NK-92 treated with Interleukin-12 subunit alpha and Interleukin-12 subunit beta, amount 100 ng/mL, for 24 hours (cell line): ENCODE results near the gene MACROD2.
"Not testable (repeated sequence)": the region's sequence is repeated elsewhere in the genome, so short reads cannot be mapped to it uniquely, and the experiment has no call there.

Experiments used
- DNase-seq: peaks from one replicate; lab custom pipeline; 2025; lab: John Stamatoyannopoulos, UW

MACROD2 gene

DNA sequence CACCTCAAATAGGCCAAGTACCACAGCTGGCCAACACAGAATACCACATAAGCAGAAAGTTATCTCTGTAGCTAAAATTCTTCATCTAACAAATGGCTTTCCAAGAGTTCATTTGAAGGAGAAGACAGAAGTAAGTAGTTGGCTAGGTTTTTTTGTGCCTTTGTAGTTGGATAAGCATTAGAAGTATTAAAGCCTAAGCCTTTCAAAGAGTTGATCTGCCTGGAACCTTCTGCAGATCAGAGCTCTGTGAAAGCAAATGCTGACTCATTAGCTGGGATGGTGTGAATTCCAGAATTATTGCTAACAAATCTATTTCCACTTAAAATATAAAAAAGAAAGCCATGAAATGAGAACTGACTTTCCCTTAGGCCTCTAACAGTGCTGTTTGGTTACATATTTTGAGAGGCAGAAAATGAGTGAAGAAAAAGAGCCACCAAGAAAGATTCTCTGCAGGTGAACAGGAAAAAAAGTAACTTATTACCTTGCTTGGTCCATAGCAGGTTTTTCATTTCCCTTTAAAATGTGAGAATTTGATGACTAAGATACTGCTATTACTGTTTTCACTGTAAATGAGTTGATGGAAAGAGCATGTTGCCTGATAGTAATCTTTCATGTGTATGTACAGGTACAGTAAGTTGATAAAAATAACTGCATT, 1105.3 kb downstream of the MACROD2 start:
- DNase-seq = no peak

DNA sequence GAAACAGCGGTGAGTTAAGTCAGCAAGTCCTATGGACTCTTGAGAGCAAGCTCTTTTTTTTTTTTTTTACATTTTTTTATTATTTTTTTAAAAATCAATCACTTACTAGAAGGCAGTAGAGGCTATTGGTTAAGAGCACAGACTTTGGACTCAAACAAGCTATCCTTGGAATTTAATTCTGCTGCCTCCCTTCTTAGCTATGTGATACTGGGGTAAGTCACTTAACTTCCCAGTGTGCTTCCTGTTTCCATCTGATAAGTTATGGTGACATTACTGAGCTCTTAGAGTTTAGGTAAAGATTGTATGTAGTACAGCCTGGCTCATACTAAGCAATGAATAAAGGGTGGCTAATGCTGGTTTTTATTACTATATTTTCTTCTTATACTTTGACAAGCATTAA, 1112.6 kb downstream of the MACROD2 start:
- no peak for DNase-seq

DNA sequence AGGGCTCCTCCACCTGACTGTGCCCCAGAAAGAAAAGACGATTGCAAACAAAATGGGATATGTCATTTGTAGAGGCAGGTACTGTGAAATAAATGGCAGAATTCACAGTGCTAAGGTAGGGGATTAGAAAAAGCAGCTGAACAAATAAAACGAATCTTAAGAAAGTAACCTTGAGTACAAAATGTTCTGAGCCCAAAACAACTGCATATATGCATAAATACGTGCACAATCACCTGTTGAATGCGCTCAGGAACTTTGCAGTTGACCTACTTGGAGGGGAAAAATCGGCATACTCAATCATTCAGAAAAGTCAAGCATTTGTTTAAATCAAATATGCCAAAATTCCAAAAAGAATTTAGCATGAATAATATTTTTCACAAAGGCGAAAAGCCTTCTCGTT, 1114.2 kb downstream of the MACROD2 start:
- no peak for DNase-seq

DNA sequence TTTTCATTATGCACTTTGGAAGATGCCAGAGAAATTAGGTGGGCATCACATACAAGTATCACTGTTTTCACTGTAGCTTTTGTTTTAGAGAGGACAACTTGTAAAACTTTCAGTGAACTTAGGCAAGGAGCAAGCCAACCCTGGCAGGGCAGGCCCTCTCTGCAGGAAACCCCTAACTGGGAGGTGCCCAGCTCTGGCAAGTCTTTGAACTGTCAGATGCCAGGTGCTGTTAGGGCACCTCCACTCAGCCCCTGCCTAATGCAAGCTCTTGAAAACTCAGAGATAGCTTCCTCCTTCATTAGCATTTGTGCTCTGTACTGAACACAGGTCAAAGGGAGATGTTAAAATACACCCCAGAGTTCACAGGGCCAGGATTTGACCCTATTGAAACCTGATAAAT, 1116.3 kb downstream of the MACROD2 start:
- no peak for DNase-seq

DNA sequence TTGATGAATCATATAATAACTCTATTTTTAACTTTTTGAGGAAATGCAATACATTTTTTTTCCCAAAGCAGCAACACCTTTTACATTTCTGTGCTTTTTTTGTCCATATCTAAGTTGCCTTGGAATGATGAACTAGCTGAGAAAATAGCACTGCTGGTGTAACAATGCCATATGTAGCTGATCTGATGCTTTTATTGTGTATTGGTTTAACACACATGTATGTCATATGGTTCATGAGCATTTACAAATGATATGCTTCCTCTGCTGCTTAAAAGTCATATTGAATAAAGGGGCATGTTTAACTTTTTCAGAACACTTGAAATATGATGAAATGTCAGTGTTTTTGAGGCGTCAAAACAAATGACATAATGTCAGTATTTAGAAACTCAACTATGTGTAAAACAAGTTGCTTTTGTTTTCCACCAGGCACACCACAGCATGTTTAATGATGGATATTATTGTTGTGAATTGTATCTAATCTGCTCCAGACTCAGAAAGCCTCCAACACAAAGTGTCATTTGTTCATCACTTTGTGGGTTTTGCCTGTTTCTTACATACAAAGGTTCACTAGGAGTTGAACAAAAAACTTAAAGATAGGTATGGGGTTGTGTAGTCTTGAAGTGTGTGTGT, 1117.9 kb downstream of the MACROD2 start:
- DNase-seq = no peak

DNA sequence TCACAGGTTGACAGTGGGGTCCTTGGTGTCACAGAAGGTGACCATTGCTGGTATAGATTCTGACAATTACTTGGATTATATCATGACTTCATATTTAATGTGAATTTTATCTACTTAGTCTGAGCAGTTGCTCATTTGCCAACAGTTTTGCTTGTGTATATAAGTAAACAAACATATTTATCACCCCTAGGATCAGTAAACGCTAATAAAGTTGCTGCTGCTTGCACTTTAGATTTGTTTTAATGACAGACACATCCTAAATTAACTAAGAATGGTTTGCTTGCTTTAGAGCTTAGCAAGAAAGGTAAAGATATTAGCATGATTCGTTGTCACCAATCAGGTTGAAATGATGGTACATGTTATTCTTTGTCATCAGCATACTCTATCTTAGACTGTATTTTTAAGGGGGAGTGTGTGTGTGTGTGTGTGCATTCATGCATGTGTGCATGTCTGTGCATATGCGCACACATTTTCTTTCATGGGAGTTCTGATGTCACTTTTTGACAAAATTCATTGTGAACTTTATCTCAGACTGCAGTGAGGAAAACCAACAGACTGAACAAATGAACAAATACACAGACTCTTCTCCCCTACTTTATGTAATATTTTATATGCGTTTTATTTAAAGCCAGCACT, 1124.7 kb downstream of the MACROD2 start:
- DNase-seq = no peak

DNA sequence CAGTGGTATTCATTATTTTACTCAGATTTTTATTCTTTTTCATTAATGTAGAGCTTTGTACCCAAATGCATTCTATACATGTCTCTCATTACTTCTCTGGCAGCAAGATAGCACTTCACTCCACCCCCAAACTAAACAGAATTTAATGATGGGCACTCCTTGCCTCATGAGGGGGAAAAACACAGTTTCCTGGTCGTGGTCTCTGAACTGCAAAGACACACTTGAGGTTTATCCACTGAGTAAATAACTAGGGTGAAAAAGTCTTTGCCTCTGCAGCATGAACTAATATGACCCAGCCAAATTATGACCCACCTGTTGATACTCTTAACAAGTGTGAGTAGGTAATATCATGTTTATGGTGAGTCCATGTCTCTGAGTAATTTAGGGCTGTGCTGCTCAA, 1127.3 kb downstream of the MACROD2 start:
- no peak for DNase-seq

DNA sequence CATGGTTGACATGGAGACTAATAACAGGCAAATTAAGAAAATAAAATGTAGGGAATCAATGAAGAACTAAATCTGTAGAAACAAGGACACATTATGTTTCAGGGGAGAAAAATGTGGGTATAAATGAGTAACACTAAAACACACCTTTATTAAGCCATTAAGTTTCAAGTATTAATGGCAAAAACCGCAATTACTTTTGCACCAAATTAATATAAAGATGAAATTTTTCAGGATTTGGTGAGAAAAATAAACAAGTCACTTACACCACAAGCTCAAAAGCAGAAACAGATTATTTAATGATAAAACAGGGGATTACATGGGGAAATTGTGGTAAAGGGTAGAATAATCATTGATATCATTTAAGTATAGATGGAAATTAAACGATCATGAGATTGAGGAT, 1135.9 kb downstream of the MACROD2 start:
- DNase-seq = no peak

DNA sequence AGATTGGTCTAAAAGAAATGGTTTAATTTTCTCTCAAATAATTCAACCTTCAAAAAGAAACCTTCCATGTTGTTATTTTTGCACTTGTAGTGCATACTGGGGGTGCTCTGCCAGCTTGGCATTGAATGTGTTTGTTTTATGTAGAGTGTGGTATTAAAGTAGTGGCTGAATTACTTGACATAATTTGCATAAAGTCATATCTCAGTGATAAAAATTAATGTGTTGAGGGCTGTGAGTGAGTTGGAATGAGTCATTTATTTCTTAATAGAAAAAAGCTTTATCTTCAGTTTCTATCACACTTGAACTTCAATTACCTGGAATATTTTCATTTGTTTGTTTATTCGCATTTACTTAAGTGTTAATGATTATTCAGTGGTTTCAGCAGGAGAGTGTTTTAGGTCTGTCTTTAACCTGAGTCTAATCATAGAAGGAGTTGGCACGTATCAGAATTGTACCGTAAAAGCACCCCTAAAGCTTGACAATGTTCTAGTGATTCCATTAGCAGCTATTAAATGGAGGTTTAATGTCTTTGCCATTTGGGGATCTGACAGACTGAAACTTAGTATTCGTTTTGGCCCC, 1143.3 kb downstream of the MACROD2 start:
- no peak for DNase-seq

DNA sequence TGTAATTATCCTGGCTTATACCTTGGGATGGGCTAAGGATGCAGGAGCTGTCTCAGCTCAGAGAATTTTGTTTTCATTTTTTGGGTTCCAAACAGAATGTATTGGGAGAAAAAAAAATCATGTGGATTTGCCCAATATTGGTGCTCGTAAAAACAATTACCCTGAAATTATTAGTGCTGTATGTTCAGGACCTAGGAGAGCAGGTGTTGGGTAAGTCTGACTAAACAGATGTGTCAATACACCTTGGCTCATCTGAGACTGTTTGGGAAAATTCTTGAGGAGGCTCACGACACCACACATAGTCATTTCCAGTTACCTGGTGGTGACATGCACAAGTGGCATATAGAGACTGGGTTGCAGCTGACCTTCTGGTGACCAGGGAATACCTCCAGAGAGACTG, 1144.2 kb downstream of the MACROD2 start:
- no peak for DNase-seq

DNA sequence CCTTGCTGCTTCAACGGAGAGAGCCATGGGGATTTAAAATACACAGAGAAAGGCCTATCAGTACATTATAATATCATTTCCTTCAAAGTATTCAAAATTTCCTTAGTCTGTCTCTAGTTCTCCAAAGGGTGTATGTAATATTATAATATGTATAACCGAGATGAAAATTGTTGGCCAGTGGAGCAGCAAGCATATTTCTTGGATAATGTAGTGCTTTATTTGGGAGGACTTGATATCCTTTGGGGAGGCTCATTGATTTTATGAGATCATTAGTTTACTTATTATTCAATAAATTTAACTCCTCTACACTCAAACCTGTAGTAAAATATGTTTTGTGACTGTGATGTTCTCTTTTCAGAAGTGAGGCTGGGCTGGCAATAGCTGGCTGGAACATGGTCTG, 1145.0 kb downstream of the MACROD2 start:
- no peak for DNase-seq

DNA sequence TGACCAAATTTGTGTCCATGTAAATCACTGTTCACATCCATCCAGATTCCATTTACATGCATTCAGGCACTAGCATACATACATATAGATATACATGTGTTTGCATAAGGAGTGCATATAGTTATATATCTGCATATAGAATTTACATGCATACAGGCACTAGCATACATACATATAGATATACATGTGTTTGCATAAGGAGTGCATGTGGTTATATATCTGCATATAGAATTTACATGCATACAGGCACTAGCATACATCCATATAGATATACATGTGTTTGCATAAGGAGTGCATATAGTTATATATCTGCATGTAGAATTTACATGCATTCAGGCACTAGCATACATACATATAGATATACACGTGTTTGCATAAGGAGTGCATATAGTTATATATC, 1145.6 kb downstream of the MACROD2 start:
- not testable (repeated sequence) for DNase-seq

DNA sequence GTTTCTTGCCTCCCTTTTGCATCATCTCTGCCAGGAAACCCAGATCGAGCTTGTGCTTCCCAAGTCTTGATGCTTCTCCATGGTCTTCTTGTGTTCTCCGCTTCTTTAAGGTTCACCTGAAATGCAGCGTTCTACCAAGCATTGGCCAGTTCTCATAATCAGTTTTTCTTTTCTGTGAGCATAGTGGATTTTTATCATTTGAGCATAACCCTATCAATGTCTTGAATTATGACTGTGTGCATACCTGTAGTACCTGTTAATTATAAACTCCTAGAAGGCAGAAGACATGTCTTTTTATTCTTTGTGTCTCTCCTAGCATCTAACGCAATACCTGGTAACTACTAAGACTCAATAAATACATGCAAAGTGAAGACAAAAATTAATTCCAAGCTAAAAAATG, 1146.5 kb downstream of the MACROD2 start:
- DNase-seq = no peak

DNA sequence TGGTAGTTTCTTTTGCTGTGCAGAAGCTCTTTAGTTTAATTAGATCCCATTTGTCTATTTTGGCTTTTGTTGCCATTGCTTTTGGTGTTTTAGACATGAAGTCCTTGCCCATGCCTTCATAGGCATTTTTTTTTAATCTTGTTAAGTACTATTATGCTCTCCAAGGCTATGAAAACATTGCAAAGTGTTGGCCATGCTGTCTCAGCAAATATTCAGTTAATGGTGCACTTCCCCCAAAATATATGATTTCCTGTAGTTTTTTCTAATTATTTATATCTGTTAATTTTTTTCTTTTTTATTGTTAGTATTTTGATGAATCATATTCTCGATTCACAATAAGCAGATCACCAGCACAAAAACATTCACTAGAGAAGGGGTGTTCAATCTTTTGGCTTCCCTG, 1148.2 kb downstream of the MACROD2 start:
- DNase-seq = no peak

DNA sequence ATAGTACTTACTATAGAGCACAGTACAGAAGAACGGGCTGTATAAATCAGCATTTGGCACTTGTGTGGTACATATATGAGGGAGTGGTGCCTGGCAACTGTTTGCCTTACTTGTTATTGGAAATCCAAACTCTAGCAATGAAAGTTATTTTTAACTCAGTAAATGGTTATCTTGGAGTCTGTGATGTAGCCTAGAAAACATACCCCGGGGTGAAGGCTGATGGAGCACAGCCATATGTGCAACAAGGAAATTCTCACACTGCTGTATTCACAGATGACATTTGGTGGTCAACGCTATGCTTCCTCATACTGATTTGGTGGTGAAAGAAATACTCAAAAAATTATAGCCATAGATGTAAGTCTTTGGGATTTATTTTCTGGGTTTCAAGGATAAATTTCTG, 1149.6 kb downstream of the MACROD2 start:
- DNase-seq = no peak

DNA sequence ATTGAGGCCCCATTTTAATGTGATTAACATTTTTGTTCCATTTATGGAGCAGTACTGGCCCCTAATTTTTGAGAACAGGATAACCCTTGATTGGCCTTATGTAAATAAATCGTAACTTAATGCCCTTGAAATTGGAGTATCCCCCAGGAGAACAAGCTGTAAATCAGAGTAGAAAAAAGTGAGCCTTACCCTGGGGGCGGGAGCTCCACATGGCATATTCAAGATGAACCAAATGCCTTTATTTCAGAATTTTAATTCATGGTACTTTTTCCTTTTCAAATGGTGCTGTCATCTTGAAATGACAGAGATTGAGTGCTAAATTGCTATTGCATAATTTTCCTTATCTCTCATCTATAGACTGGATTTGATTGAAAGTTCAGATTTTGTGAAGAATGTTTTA, 1151.6 kb downstream of the MACROD2 start:
- DNase-seq = no peak

DNA sequence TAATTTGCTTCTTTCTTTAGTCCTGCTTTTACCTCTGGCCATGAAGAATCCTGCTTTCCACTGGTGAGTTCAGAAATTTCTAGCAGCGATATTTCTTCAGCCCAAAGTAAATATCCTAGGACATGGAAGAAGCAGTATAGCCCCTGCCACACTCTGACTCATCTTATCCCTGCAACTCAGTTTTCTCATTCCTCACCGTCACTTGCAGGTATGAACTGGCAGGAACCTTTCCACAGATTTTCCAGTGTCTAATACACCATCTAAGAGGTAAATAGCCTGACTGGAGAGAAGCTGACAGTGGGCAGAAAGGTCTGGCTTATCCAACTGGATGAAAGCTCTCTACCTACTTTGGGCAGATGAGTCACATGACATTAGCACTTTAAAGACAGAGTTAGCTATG, 1158.8 kb downstream of the MACROD2 start:
- DNase-seq = no peak

DNA sequence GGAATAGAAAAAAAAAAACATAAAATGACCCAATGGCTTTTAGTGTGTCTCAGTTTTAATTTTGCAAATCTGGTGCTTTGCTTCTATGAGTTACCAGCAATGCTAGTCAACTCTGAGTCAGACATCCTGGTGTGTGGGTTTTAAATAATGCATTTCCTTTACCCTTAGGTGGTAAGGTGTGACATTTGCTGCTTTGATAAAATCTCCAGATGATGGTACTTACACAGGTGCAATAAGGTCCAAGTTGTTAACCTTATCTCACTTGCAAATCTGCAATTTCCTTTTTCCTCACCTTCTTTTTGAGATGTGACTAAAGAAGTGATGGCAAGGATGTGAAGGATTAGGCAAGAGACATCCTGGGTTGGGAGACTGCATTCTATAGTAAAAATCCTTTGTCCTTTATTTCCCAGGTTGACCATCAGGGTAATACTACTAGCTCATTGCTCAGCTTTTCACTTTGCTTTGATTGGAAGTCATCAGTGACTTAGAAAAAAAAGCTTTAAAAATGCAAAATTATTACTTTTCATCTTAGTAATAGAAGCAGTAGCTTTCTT, 1160.6 kb downstream of the MACROD2 start:
- DNase-seq = no peak

DNA sequence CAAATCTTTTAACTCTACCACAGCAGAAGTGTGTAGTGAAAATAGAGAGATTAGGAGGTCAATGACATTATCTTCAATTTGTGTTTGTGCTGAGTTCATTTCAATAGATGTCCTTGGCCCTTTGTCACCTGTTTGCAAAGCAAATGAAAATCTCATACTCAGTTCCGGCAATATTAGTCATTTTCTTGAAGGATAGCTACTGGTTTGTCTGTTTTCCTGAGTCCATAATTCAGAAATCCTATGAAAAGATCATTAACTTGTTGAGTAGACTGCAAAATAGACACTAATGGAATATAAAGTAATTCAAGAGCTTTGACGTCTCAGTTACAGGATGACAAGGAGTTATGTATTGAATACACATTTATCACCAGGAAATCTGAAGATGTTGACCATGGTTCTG, 1163.2 kb downstream of the MACROD2 start:
- no peak for DNase-seq

DNA sequence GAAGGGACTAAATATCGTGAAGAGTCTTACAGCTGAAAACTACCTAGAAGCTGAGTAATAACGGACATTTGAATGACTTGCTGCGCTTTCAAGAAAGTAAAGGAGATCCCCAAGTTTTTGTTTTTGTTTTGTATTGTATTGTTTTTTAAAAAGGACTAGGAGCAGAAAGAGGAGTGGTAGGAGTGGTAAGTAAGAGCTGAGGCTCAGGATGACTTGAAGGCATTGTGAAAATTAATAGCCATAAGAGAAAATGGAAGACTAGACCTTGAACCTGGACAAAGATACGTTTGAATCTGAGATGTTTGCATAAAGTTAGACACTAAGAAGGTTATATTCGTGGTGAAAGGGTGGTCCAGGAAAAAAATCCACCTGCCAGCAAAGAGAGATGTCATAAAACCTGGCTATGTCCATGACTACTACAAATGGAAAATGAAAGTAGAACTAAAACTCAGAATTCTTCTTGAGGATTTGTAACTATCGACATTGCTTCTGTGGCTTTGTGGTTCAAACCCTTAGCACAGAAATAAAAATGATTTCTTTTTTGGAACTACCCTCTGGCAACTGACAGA, 1166.8 kb downstream of the MACROD2 start:
- DNase-seq = no peak

DNA sequence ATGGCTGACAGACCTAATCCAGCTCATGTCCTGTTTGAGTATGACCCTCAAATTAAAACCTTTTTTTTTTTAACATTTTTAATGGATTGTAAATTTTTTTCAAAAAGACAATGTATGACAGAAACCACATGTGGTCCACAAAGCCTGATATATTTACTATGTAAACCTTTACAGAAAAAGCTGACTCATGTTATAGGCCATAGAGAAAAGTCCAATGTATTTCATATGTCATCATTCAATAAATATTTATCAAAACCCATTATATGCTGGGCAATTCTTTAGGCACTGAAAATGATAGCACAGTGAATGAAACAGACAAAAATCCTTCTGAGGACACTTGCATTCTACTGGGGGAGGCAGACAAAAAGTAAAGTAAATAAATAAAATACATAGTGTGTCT, 1168.3 kb downstream of the MACROD2 start:
- DNase-seq = no peak

DNA sequence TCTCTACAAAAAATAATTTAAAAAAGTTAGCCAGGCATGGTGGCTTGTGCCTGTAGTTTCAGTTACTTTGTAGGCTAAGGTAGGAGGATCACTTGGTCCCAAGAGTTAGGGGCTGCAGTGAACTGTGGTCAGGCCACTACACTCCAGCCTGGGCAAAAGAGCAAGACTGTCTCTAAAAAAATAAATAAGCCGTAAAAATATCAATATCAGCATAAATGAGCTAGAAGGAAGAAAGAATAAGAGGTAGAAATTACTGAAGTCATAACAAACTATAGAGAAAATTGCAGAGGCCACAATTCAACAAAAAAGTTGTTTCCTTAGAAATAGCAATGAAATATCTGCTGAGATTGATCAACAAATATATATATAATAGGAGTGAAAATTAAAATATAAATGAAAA, 1169.4 kb downstream of the MACROD2 start:
- no peak for DNase-seq

DNA sequence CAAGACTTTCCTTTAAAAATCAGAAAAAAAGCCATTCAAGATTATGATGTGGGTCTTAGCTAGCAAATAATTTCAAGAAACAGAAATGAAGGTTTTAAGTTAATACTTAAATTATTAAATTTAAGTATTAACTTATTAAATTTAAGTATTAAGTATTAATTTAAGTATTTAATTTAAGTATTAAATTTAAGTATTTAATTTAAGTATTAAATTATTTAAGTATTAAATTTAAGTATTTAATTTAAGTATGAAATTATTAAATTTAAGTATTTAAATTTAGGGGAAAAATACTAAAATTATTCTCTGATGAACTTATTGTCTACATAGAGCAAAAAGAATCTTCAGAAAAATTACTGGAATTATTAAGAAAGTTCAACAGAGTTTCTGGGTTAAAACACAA, 1171.4 kb downstream of the MACROD2 start:
- DNase-seq = no peak
